T-cell (primary cell): Measurements from ENCODE around the gene DLG2. TPM values are rescaled to one million over a fixed set of nuclear protein-coding genes. Genes with fewer than 3 reads are reported as not detected.

Experiments used
- ATAC-seq, 4 experiments: fragments of 200-7000 bp in 3 of 4; fragments of 150-1000 bp in 1 of 4; cut with Tn5 transposase; replicated peaks in 1 of 4; 1 replicate in 3 of 4; 2 replicates in 1 of 4; pipeline ENCODE4 v1.10.0; 2021; ENCODE audit warnings: moderate library complexity in 3 of 4, mild to moderate bottlenecking in 2 of 4, moderate number of reproducible peaks in 1 of 4
- CTCF ChIA-PET, 2 donors: fragments of 300-600 bp; sonication (Branson Sonifier 250); formaldehyde crosslinking; loops; one replicate each; lab custom pipeline; 2022; ENCODE audit warnings: antibody characterized with exemption in 2 of 2; lab: Charles Lee
- POLR2A ChIA-PET, 2 donors: fragments of 300-600 bp; sonication (Branson Sonifier 250); formaldehyde crosslinking; loops; one replicate each; lab custom pipeline; 2022; ENCODE audit warnings: antibody characterized with exemption in 2 of 2; lab: Charles Lee
- DNase-seq, 35 experiments: peaks; one replicate each; pipeline versions ENCODE4 v3.0.0 to v3.0.0-alpha.2; 2013 to 2023
- H3K27ac ChIP-seq: one replicate; pipeline ENCODE4 v1.5.1; 2013; ENCODE audit warnings: low read length
- H3K27me3 ChIP-seq, 2 experiments: replicated peaks in 1 of 2; 1 replicate in 1 of 2; 2 replicates in 1 of 2; pipeline versions ENCODE4 v1.6.1 to v1.7.0; 2013; ENCODE audit warnings: low read length in 1 of 2, mixed read lengths in 1 of 2; ENCODE audit not compliant: control insufficient read depth in 2 of 2, insufficient read depth in 2 of 2; ENCODE audit errors: extremely low read depth in 1 of 2
- H3K36me3 ChIP-seq, 2 donors: 1 replicate in 1 of 2; 2 replicates in 1 of 2; pipeline versions ENCODE4 v1.6.1 to v1.7.0; 2013; ENCODE audit warnings: low read length in 1 of 2; ENCODE audit not compliant: control insufficient read depth in 2 of 2, insufficient read depth in 1 of 2; ENCODE audit errors: extremely low read depth in 1 of 2
- H3K4me1 ChIP-seq, 2 experiments: 1 replicate in 1 of 2; 2 replicates in 1 of 2; pipeline versions ENCODE4 v1.6.1 to v1.7.0; 2013; ENCODE audit warnings: low read length in 2 of 2, mixed read lengths in 1 of 2; ENCODE audit not compliant: insufficient read depth in 2 of 2, control insufficient read depth in 1 of 2; ENCODE audit errors: extremely low read depth in 1 of 2
- H3K4me3 ChIP-seq, 2 donors: 1 replicate in 1 of 2; 2 replicates in 1 of 2; pipeline versions ENCODE4 v1.5.1 to v1.7.0; 2013; ENCODE audit warnings: mild to moderate bottlenecking in 2 of 2, low read length in 1 of 2, moderate library complexity in 1 of 2; ENCODE audit not compliant: control insufficient read depth in 1 of 2; ENCODE audit errors: extremely low read depth in 1 of 2
- H3K9me3 ChIP-seq: 2 replicates; pipeline ENCODE4 v1.7.0; 2013
- H3K27ac Mint-ChIP-seq, 2 donors: one replicate each; pipeline ENCODE4 v1.8.0; 2020 to 2021; ENCODE audit warnings: mild to moderate bottlenecking in 2 of 2, mixed read lengths in 2 of 2
- H3K27me3 Mint-ChIP-seq, 2 donors: one replicate each; pipeline ENCODE4 v1.8.0; 2021 to 2022; ENCODE audit warnings: mixed read lengths in 2 of 2
- H3K36me3 Mint-ChIP-seq: one replicate; pipeline ENCODE4 v1.8.0; 2021; ENCODE audit warnings: mixed read lengths
- H3K4me1 Mint-ChIP-seq, 3 donors: one replicate each; pipeline ENCODE4 v1.8.0; 2020 to 2022; ENCODE audit warnings: mixed read lengths in 3 of 3, mild to moderate bottlenecking in 1 of 3
- H3K4me3 Mint-ChIP-seq, 3 donors: one replicate each; pipeline ENCODE4 v1.8.0; 2020 to 2022; ENCODE audit warnings: mild to moderate bottlenecking in 3 of 3, mixed read lengths in 3 of 3, moderate library complexity in 3 of 3
- H3K9me3 Mint-ChIP-seq, 3 donors: one replicate each; pipeline ENCODE4 v1.8.0; 2020 to 2022; ENCODE audit warnings: mixed read lengths in 3 of 3
- WGBS: methylation state at CpG from one replicate; pipeline ENCODE4 v1.1.5; 2013; ENCODE audit warnings: missing lambda C conversion rate; ENCODE audit not compliant: insufficient coverage; 5-methylcytosine and 5-hydroxymethylcytosine counted together
- total RNA-seq, 35 experiments: library from RNA in 6 of 35; stranded (reverse) in 6 of 35; fragments of 120-200 nt in 1 of 35; gene quantifications; one replicate each; pipeline versions ENCODE4 v1.2.1 to v1.2.4 and lab custom pipeline; 2013 to 2026

Gene DLG2
- total RNA-seq, 5 donors from 2014 or later (not counting 1 experiment from before 2014, with no cell fraction given) = 2.3 to 4.1 (median 2.9) TPM

DNA sequence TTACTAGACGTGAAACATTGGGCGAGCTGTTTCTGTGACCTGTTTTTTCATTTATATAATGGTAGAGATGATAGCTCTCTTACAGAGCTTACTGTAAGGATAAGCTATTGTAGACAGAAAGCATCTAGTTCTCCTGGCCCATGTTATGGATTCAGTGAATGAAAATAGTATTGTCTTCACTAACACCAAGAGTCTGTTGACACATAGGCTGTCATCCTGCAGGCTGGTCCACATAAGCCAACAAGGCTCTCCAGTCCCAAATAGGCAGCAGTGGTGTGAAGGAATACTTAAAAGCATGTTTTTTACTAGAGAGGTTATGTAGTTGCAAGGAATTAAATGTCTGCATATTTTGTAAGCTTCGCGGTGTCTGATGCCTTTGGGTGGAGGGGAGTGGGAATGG is 1963.2 kb downstream of the DLG2 start:
- DNase-seq = no peak

DNA sequence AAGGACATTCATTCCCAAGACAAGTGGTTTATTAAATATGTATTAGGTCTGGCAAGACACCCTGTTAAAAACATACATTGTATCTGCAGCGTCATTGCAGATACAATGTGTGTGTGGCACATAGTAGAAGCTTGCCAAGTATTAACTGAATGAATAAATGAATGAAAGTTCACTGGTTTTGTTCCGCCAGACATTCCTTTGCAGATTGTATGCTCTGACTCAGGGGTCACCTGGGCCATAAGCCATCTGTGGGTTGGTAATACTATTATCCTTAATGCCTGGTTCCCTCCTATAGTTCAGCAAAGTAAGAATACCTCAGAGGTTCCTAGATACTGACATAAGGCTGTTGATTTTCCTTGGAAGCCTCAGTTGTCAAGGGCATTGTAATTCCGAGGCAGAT is 1963.7 kb downstream of the DLG2 start:
- no peaks in the 10 kb centered on the region for H3K36me3 Mint-ChIP-seq
- POLR2A ChIA-PET = no interaction called here
- H3K27me3 ChIP-seq = no peaks in the 10 kb centered on the region
- no CpG with 5 or more reads among the region's 3 CpGs for WGBS
- no peak overlapping the region for H3K4me3 Mint-ChIP-seq
- peaks cover 0 to 3% (median 0%) of the 10 kb centered on the region in 3 donors for H3K9me3 Mint-ChIP-seq
- H3K4me1 Mint-ChIP-seq = no peaks in the 10 kb centered on the region
- ATAC-seq (no peak), DNase-seq (no peak)
- no peaks in the 10 kb centered on the region for H3K36me3 ChIP-seq
- no peaks in the 10 kb centered on the region for H3K4me1 ChIP-seq
- H3K4me3 ChIP-seq = no peak overlapping the region
- H3K27me3 Mint-ChIP-seq = peaks cover 0 to 3% of the 10 kb centered on the region in 2 donors
- CTCF ChIA-PET = no interaction called here
- no peak overlapping the region for H3K27ac Mint-ChIP-seq
- no peak overlapping the region for H3K27ac ChIP-seq
- no peaks in the 10 kb centered on the region for H3K9me3 ChIP-seq

More for the DNA sequence above, 1963.2 kb downstream of the DLG2 start:
- 98% methylated on average over 4 of the region's 4 CpGs for WGBS
- H3K27ac Mint-ChIP-seq = no peak overlapping the region
- Histone ChIP-seq H3K9me3 (no peaks in the 10 kb centered on the region), H3K27me3 (no peaks in the 10 kb centered on the region), H3K36me3 (no peaks in the 10 kb centered on the region), H3K4me1 (no peaks in the 10 kb centered on the region), H3K4me3 (no peak overlapping the region), H3K27ac (no peak overlapping the region)
- ChIA-PET POLR2A (no interaction called here), CTCF (no interaction called here)
- peaks cover 0 to 3% of the 10 kb centered on the region in 2 donors for H3K27me3 Mint-ChIP-seq
- no peak overlapping the region for H3K4me3 Mint-ChIP-seq
- peaks cover 0 to 3% (median 0%) of the 10 kb centered on the region in 3 donors for H3K9me3 Mint-ChIP-seq
- H3K36me3 Mint-ChIP-seq = no peaks in the 10 kb centered on the region
- H3K4me1 Mint-ChIP-seq = no peaks in the 10 kb centered on the region
- no peak for ATAC-seq

DNA sequence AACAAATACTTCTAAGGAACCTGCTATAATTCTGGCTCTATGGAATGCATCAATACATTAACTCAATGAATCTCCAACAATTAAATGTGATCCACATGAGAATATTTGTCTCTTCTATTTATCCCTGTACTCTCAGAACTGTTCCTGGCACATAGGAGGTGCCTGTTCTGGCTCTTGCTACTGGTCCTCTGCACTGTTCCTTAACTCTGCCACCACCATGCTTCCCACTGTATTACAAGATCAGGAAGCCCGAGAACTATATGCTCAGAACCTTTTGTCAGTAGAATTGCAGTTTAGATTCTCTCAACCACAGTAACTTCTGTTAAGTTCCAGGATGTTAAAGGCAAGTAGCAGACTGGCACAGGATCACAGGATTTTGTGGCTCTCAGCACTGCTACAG is 1964.7 kb downstream of the DLG2 start:
- POLR2A ChIA-PET = no interaction called here
- WGBS = 63% methylated on average over 1 of the region's 1 CpG

GRCh38 chr11:83661491-83662350 is 1965.4 kb downstream of the DLG2 start:
- no peaks in the 10 kb centered on the region for H3K4me1 Mint-ChIP-seq
- ChIA-PET CTCF (no interaction called here), POLR2A (no interaction called here)
- no peaks in the 10 kb centered on the region for H3K36me3 ChIP-seq
- no peaks in the 10 kb centered on the region for H3K9me3 Mint-ChIP-seq
- no peak overlapping the region for H3K4me3 ChIP-seq
- no peaks in the 10 kb centered on the region for H3K36me3 Mint-ChIP-seq
- H3K27ac Mint-ChIP-seq = no peak overlapping the region
- no peak for ATAC-seq
- no peaks in the 10 kb centered on the region for H3K9me3 ChIP-seq
- no peak for DNase-seq
- no peak overlapping the region for H3K27ac ChIP-seq
- 30% methylated on average over 1 of the region's 4 CpGs for WGBS
- peaks cover 0 to 3% of the 10 kb centered on the region in 2 donors for H3K27me3 Mint-ChIP-seq
- no peaks in the 10 kb centered on the region for H3K4me1 ChIP-seq
- no peaks in the 10 kb centered on the region for H3K27me3 ChIP-seq
- no peak overlapping the region for H3K4me3 Mint-ChIP-seq

More for the DNA sequence above, 1964.7 kb downstream of the DLG2 start:
- Mint-ChIP-seq H3K9me3 (no peaks in the 10 kb centered on the region), H3K36me3 (no peaks in the 10 kb centered on the region), H3K27ac (no peak overlapping the region), H3K27me3 (peaks cover 0 to 3% of the 10 kb centered on the region in 2 donors), H3K4me3 (no peak overlapping the region), H3K4me1 (no peaks in the 10 kb centered on the region)
- no peaks in the 10 kb centered on the region for H3K4me1 ChIP-seq
- no peak overlapping the region for H3K4me3 ChIP-seq
- no peak overlapping the region for H3K27ac ChIP-seq
- no peak for DNase-seq
- CTCF ChIA-PET = no interaction called here
- ATAC-seq = no peak
- no peaks in the 10 kb centered on the region for H3K27me3 ChIP-seq
- H3K36me3 ChIP-seq = no peaks in the 10 kb centered on the region
- no peaks in the 10 kb centered on the region for H3K9me3 ChIP-seq

GRCh38 chr11:83659466-83659865 is 1967.7 kb downstream of the DLG2 start:
- no CpG with 5 or more reads among the region's 1 CpG for WGBS
- H3K9me3 Mint-ChIP-seq = no peaks in the 10 kb centered on the region
- no peak overlapping the region for H3K27ac Mint-ChIP-seq
- H3K4me1 ChIP-seq = no peaks in the 10 kb centered on the region
- H3K36me3 ChIP-seq = no peaks in the 10 kb centered on the region
- H3K36me3 Mint-ChIP-seq = no peaks in the 10 kb centered on the region
- H3K4me3 Mint-ChIP-seq = no peak overlapping the region
- H3K4me1 Mint-ChIP-seq = no peaks in the 10 kb centered on the region
- no peak overlapping the region for H3K4me3 ChIP-seq
- ChIA-PET CTCF (no interaction called here), POLR2A (no interaction called here)
- no peak for DNase-seq
- no peaks in the 10 kb centered on the region for H3K9me3 ChIP-seq
- H3K27me3 Mint-ChIP-seq = peaks cover under 1 to 3% of the 10 kb centered on the region in 2 donors
- H3K27me3 ChIP-seq = no peaks in the 10 kb centered on the region
- no peak overlapping the region for H3K27ac ChIP-seq
- no peak for ATAC-seq

DNA sequence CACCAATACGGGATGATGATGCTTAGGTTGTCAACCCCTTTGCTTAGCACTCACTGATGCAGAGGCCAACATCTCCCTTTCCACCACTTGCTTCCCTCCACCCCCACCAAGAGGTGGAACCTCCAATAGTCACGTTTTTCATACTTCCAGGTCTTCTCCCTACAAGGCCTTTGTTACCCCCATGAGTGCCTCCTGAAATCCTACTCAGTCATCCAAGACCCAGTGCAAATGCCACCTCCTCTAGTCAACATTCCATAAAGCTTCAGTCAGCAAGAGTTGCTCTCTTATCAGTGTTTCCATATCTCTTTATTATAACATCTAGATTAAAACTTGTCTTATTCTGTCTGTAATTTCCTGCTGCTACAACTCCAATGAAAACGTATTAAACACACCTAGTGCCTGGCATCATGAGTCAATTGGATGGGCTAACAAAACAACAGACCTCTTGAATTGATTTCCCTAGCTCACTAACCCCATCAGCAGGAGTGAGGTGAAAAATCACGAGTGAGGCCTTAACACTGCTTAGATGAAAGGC is 1970.3 kb downstream of the DLG2 start:
- Histone ChIP-seq H3K36me3 (no peaks in the 10 kb centered on the region), H3K9me3 (no peaks in the 10 kb centered on the region), H3K27ac (no peak overlapping the region), H3K4me1 (no peaks in the 10 kb centered on the region), H3K4me3 (no peak overlapping the region), H3K27me3 (no peaks in the 10 kb centered on the region)
- Mint-ChIP-seq H3K36me3 (no peaks in the 10 kb centered on the region), H3K4me1 (no peaks in the 10 kb centered on the region), H3K9me3 (no peaks in the 10 kb centered on the region), H3K27ac (no peak overlapping the region), H3K27me3 (peaks cover 3 to 8% of the 10 kb centered on the region in 2 donors), H3K4me3 (no peak overlapping the region)
- DNase-seq (no peak), ATAC-seq (no peak)
- 79% methylated on average over 2 of the region's 4 CpGs for WGBS
- ChIA-PET POLR2A (no interaction called here), CTCF (no interaction called here)
